GM21825 (cell line): ENCODE measurements around the gene MAP3K12.

Experiments
- ATAC-seq: cut with Tn5 transposase; IDR thresholded peaks from one replicate; pipeline ENCODE4 v1.9.1; 2021; ENCODE audit warnings: mild to moderate bottlenecking, moderate library complexity; ENCODE audit not compliant: unreplicated experiment

The MAP3K12 gene

GRCh38 chr12:53510181-53510812 is 11.0 kb upstream of the MAP3K12 start:
- no peak for ATAC-seq

DNA sequence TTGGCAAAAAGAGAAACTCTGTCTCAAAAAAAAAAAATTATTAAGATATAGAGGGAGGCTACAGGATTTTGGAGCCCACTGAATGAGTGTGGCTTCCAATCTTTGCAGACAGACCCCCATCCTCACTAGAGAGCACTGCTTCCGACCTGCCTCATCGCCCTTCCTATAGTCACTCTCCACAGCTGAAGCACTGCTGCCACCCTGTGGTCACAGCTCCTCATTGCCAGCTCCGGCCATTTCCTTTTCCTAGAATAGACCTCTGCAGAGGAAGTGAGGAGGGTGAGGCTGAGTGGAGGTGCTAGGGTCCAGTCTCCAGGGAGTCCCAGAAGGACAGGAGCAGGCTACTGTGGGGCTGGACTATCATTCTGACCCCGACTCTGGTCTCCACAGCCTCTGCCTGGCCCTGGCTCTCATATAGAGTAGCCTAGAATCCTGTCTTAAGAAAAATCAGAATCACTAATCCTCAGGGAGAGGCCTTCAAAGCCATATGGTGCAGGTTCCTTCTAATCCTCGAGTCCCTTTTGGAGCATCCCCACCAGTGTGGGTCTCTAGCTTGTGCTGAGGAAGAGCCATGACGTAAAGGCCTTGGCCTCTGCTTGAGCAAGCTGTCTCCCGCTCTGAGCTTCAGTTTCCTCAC is 9.4 kb upstream of the MAP3K12 start:
- ATAC-seq: peak; percentile 91

- ATAC-seq: no peak
Measured at GRCh38 chr12:53507603-53507885, 8.3 kb upstream of the MAP3K12 start.

- no peak for ATAC-seq
Measured at GRCh38 chr12:53506881-53507602, 7.8 kb upstream of the MAP3K12 start, which contains the start of gene NPFF. NPFF (minus strand) TSS chr12:53507484; CDS start chr12:53507474, 10 bp downstream.

DNA sequence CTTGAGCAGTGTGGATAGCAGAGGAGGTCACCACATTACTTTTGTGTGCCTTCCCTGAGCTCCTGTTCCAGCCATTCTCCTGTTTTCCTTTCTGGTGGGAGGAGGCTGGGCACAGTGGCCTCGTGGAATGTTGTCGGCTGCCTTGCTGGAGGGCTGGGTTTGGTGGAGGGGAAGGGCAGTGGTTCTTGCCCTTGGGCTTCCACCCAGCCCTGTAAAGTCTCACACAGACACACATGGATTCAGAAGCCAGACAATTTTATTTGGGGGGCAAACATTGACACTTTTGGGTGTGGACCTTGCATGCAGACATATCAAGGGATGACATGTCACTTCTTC is 7.2 kb upstream of the MAP3K12 start:
- ATAC-seq: no peak

GRCh38 chr12:53505555-53506449 is 6.5 kb upstream of the MAP3K12 start:
- no peak for ATAC-seq

- ATAC-seq: no peak
Measured at GRCh38 chr12:53505086-53505485, 5.8 kb upstream of the MAP3K12 start.

DNA sequence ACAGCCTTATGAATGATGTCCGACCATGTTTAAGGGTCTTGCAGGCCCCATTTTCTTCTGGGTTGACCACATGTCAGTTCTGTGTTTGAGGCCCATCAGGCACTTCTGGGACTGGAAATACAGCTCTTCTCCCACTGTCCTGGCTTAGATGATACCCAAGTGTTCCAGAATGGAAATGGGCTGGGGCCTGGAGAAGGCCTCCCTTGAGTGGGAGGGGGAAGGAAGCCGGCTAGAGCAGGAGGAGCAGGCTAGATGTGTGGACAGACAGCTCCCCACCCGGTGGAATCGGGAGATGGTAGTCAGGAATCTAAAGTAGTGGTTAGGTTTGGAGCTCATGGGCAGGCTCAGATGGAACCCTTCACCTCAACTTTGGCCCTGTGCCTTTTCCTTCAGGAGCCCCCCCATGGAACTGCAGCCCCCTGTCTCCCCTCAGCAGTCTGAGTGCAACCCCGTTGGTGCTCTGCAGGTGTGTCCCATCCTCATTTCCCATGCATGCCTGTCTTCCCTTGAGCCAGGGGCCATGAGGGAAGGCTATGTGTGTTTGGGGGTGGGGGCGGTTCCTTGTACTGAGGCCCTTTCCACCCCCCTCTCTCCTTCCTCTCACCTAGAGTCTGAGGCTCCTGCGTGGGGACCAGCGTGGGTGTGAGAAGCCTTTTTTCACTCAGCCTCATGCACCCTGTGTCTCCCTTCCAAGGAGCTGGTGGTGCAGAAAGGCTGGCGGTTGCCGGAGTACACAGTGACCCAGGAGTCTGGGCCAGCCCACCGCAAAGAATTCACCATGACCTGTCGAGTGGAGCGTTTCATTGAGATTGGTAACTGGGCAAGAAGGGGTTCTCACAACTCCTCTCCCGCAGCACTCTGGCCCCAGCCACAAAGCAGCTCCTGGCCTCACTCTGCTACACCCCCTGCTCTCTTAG is 5.0 kb upstream of the MAP3K12 start:
- no peak for ATAC-seq

DNA sequence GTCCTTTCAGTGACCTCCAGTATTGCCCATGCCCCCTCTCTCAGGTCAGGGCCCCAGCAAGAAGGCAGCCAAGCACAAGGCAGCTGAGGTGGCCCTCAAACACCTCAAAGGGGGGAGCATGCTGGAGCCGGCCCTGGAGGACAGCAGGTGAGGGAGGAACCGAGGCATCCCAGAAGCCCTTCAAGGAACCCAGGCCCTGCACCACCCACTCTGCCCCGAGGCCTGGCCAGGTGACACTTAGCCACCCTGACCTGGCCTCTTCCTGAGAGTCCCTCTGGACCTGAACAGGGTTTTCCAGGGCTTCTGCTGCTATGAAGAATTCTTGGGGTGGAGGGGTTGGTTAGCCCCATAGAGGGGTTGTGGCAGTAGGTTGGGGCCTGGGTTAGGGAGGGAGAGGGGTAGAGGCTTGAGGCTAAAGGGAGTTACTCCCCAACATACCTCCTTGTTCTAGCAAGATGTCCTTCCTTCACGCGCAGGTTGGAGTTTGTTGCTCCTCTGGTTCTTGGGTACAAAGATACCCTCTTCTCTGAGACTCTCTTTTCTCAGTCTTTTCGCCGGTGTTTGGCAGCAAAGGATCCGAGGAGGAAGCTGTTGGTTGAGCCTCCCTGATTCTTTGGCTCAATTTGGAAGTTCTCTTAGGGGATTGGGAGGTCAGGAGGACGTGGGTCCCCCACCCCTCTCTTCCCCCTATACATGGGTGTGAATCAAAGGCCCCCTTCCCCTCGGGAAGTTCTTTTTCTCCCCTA is 3.9 kb upstream of the MAP3K12 start:
- no peak for ATAC-seq

DNA sequence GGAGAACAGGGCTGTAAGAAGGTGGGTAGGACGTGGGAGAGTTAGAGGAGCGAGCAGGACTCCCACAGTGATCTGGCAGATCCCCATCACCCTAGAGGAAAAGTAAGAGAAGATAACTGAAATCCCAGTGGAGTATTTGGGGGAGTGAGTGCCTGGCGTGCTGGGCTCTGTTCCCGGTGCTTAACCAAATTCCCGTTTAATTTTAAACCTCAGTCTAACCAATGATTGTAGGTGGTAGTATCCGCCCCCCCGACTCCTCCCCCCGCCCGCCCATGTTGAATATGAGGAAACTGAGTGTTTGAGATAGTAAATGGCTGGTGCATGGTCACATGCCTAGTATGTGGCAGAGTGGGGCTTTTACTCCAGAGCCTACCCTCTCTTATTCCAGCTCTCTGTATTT is 3.1 kb upstream of the MAP3K12 start:
- ATAC-seq: no peak

- no peak for ATAC-seq
Measured at GRCh38 chr12:53501615-53502181, 2.4 kb upstream of the MAP3K12 start.

DNA sequence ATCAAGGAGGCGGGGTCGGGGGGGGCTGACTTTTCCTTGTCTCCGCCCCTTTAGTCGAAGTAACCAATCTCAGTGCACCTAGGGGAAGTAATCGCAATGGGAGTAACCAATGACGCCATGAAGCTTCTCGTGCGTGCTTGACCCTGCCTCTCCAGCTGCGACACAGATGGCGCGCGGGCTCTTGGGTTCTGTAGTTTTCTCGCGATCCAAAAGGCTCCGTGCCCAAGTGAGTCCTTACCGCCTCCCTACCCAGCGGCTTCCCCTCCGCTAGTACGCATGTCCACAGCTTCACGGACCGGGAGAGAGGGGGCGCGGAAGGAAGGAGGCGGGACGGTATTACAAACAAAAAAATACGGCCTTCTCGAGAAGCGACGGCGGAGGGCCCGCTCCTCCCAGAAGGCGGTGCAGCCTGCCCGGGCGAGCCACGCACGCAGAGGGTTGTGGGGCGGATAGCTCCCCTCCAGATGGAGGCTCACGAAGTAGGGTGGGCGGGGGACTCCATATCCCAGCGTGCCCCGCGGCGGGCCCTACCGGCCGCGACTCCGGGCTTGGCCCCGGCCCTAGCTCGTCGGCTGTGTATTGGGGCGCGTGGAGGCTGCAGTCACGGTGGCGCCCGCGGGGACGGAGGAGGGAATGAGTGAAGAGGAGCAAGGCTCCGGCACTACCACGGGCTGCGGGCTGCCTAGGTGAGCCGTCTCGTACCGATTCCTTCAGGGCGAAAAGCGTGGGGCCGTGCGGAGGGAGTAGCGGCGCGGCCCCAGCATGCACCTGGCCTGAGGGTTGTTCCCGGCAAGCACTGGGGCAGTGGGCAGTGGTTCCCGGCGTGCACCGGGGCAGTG is 1.7 kb upstream of the MAP3K12 start, which contains the start of gene TARBP2:
Gene TARBP2 (plus strand): TSS at position 508 of the 839 bp plus-strand sequence. CDS start 126 bp downstream, at position 634.
- peak; percentile 72 for ATAC-seq

GRCh38 chr12:53500142-53500775 is 1.0 kb upstream of the MAP3K12 start:
- ATAC-seq: no peak

DNA sequence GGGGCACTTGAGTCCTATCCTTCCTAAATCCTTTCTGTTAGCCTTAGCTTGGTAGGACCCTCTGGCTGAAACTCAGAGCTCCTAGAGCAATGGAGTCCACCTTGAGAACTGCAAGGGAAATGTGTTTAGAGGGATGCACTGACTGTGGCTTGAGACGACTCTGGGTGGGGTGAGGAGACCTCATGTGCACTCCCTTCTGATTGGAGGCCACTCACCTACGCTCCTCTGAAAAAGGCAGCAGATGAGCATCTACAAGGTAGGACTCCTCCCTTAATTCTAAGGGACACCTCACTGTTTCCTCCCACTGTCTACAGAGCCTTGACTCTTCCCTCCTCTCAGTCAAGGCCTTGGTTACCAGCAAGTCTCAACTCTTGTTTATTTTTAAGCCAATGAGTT is 1.0 kb downstream of the MAP3K12 start:
- ATAC-seq: no peak

GRCh38 chr12:53497461-53497860 is 1.8 kb downstream of the MAP3K12 start:
- no peak for ATAC-seq

DNA sequence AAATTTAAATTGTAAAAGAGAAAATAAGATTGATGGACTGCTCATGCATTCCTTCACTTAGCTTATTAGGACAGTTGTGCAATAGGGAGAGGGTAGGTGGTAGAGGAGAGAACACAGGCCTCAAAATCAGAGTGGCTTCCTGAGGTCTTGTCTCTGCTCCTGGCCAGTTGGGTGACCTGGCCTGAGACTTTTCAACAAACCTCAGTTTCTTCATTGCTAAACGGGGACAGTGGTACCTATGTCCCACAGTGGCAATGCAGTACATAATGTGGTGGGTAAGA is 2.6 kb downstream of the MAP3K12 start:
- no peak for ATAC-seq

DNA sequence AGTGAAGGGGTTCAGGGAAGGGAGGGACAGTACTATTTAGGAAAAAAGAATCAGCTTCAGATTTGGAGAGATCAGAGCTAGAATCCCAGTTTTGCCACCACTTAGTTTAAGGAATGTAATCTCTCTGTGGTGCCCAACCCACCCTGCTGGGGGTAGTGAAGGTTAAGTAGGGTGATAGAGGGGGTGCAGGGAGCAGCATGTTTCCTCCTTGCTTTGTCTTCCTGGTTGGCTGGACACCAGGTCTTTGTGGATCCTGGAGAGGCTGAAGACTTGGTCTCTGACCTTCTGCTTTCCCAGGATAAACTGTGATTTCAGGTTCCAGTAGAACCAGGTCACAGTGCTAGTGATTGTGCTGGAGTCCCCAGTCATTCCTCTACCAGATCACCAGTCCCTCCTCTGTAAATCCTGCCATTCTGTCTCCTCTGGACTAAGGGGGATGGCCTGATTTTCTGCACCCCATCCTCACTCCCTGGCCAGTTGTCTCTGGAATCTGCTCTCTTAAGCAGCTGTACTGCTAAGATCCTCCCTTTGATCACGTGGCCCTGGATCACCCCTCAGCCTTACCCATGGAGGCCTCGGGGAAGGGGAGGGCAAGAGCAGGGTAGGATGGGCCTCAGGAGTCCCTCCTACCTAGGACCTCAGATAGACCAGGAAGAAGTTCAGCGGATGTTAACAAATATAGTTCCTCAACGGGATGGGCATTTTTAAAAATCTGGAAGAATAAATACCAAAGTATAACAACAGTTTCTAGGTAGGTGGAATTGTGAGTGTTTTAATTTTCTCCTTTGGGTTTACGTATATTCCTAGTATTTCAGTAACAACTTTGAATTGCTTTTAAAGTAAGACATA is 3.1 kb downstream of the MAP3K12 start:
- no peak for ATAC-seq
